ENCODE data around the gene CYP24A1.

DNA sequence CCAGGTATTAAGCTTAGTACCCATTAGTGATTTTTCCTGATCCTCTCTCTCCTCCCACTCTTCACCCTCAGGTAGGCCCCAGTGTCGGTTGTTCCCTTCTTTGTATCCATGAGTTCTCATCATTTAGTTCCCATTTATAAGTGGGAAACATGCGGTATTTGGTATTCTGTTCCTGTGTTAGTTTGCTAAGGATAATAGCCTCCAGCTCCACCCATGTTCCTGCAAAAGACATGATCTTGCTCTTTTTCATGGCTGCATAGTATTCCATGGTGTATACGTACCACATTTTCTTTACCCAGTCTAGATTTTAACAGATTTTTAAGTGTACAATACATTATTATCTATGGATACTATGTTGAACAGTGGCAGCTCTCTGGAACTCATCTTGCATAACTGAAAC, 44.4 kb downstream of the CYP24A1 start:
- no peak for TF ChIP-seq POLR2A (IDR thresholded peaks at IDR 0.05)
- TF ChIP-seq, protein P1, sequence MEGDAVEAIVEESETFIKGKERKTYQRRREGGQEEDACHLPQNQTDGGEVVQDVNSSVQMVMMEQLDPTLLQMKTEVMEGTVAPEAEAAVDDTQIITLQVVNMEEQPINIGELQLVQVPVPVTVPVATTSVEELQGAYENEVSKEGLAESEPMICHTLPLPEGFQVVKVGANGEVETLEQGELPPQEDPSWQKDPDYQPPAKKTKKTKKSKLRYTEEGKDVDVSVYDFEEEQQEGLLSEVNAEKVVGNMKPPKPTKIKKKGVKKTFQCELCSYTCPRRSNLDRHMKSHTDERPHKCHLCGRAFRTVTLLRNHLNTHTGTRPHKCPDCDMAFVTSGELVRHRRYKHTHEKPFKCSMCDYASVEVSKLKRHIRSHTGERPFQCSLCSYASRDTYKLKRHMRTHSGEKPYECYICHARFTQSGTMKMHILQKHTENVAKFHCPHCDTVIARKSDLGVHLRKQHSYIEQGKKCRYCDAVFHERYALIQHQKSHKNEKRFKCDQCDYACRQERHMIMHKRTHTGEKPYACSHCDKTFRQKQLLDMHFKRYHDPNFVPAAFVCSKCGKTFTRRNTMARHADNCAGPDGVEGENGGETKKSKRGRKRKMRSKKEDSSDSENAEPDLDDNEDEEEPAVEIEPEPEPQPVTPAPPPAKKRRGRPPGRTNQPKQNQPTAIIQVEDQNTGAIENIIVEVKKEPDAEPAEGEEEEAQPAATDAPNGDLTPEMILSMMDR (IDR thresholded peaks at IDR 0.05) = no peak

Data from esophagus squamous epithelium (tissue), 4 donors.